H9 (cell line): ENCODE measurements around the gene ULK3. TPM values are rescaled to one million over a fixed set of nuclear protein-coding genes. Genes with fewer than 3 reads are reported as not detected.
A peak's percentile ranks its signal among the peaks of the same experiment; 100 is the strongest.

Source experiments
- DNase-seq: peaks from one replicate; pipeline ENCODE4 v3.0.0-alpha.2; 2017
- H2AFZ ChIP-seq: one replicate; pipeline ENCODE4 v1.6.1; 2013; ENCODE audit warnings: mild to moderate bottlenecking, low read length, control low read depth, moderate library complexity
- H2AK5ac ChIP-seq: 2 replicates; pipeline ENCODE4 v1.6.1; 2013; ENCODE audit warnings: low read length, control low read depth, mixed read lengths; ENCODE audit not compliant: insufficient read length
- H2BK120ac ChIP-seq: one replicate; pipeline ENCODE4 v1.6.1; 2013; ENCODE audit warnings: low read depth, mild to moderate bottlenecking, low read length, control low read depth, inconsistent platforms; ENCODE audit not compliant: poor library complexity, severe bottlenecking
- H2BK12ac ChIP-seq: 2 replicates; pipeline ENCODE4 v1.6.1; 2013; ENCODE audit warnings: low read length, control low read depth, mixed read lengths, low read depth; ENCODE audit not compliant: insufficient read length
- H2BK15ac ChIP-seq: 2 replicates; pipeline ENCODE4 v1.6.1; 2013; ENCODE audit warnings: low read depth, low read length, control low read depth
- H2BK20ac ChIP-seq: one replicate; pipeline ENCODE4 v1.6.1; 2013; ENCODE audit warnings: low read depth, mild to moderate bottlenecking, low read length, control low read depth, inconsistent platforms; ENCODE audit not compliant: poor library complexity, severe bottlenecking
- H2BK5ac ChIP-seq: 2 replicates; pipeline ENCODE4 v1.6.1; 2013; ENCODE audit warnings: low read length, control low read depth, mixed read lengths; ENCODE audit not compliant: insufficient read length
- H3K14ac ChIP-seq: 2 replicates; pipeline ENCODE4 v1.6.1; 2013; ENCODE audit warnings: low read length, control low read depth; ENCODE audit not compliant: insufficient read depth
- H3K18ac ChIP-seq: 2 replicates; pipeline ENCODE4 v1.6.1; 2013; ENCODE audit warnings: low read depth, mild to moderate bottlenecking, mixed read lengths, low read length, control low read depth; ENCODE audit not compliant: insufficient read length
- H3K23ac ChIP-seq: 2 replicates; pipeline ENCODE4 v1.6.1; 2013; ENCODE audit warnings: low read length, control low read depth, mixed read lengths, low read depth; ENCODE audit not compliant: insufficient read length
- H3K23me2 ChIP-seq: 2 replicates; pipeline ENCODE4 v1.6.1; 2013; ENCODE audit warnings: low read depth, mild to moderate bottlenecking, mixed read lengths, low read length, control low read depth; ENCODE audit not compliant: insufficient read length, poor library complexity, severe bottlenecking
- H3K27ac ChIP-seq: 2 replicates; pipeline ENCODE4 v1.5.1; 2013; ENCODE audit warnings: low read length, control low read depth, mixed read lengths, low read depth; ENCODE audit not compliant: insufficient read length
- H3K27me3 ChIP-seq: 2 replicates; pipeline ENCODE4 v1.6.1; 2013; ENCODE audit warnings: low read length, control low read depth, inconsistent platforms; ENCODE audit not compliant: insufficient read depth
- H3K4ac ChIP-seq: 2 replicates; pipeline ENCODE4 v1.6.1; 2013; ENCODE audit warnings: low read depth, mild to moderate bottlenecking, control low read depth, inconsistent platforms, low read length, moderate library complexity
- H3K4me1 ChIP-seq: 2 replicates; pipeline ENCODE4 v1.6.1; 2013; ENCODE audit warnings: low read length, control low read depth, inconsistent platforms; ENCODE audit not compliant: insufficient read depth
- H3K4me2 ChIP-seq: 2 replicates; pipeline ENCODE4 v1.6.1; 2013; ENCODE audit warnings: low read length, control low read depth, mixed read lengths; ENCODE audit not compliant: insufficient read length, insufficient read depth
- H3K56ac ChIP-seq: 2 replicates; pipeline ENCODE4 v1.6.1; 2013; ENCODE audit warnings: low read depth, mild to moderate bottlenecking, mixed read lengths, low read length, control low read depth; ENCODE audit not compliant: insufficient read length
- H3K79me1 ChIP-seq: 2 replicates; pipeline ENCODE4 v1.6.1; 2013; ENCODE audit warnings: low read depth, mild to moderate bottlenecking, moderate library complexity, low read length, control low read depth, inconsistent platforms; ENCODE audit not compliant: insufficient read depth, poor library complexity, severe bottlenecking
- H3K79me2 ChIP-seq: 2 replicates; pipeline ENCODE4 v1.6.1; 2013; ENCODE audit warnings: low read length, control low read depth, inconsistent platforms; ENCODE audit not compliant: insufficient read depth
- H3K9ac ChIP-seq: 2 replicates; pipeline ENCODE4 v1.6.1; 2013; ENCODE audit warnings: low read length, control low read depth, mixed read lengths; ENCODE audit not compliant: insufficient read length; ENCODE audit errors: extremely low read depth
- H3K9me3 ChIP-seq: one replicate; pipeline ENCODE4 v1.6.1; 2013; ENCODE audit warnings: low read depth, low read length, inconsistent platforms; ENCODE audit not compliant: control insufficient read depth
- H3T11ph ChIP-seq: one replicate; pipeline ENCODE4 v1.6.1; 2013; ENCODE audit warnings: mild to moderate bottlenecking, low read length, control low read depth, inconsistent platforms
- H4K20me1 ChIP-seq: one replicate; pipeline ENCODE4 v1.6.1; 2013; ENCODE audit not compliant: control insufficient read depth, insufficient read length, insufficient read depth
- H4K5ac ChIP-seq: 2 replicates; pipeline ENCODE4 v1.6.1; 2013; ENCODE audit warnings: low read depth, mild to moderate bottlenecking, mixed read lengths, low read length, control low read depth; ENCODE audit not compliant: insufficient read length
- H4K8ac ChIP-seq: replicated peaks from 2 replicates; pipeline ENCODE4 v1.6.1; 2013; ENCODE audit warnings: low read length, control low read depth, mixed read lengths, low read depth; ENCODE audit not compliant: insufficient read length
- H4K91ac ChIP-seq: 2 replicates; pipeline ENCODE4 v1.6.1; 2013; ENCODE audit warnings: low read depth, mild to moderate bottlenecking, moderate library complexity, mixed read lengths, low read length, control low read depth; ENCODE audit not compliant: insufficient read length
- H3K27ac Mint-ChIP-seq, 3 experiments: 2 replicates in 2 of 3; 3 replicates in 1 of 3; pipeline ENCODE4 v1.8.0; 2020 to 2021; ENCODE audit warnings: mixed read lengths in 3 of 3, mild to moderate bottlenecking in 1 of 3, moderate library complexity in 1 of 3
- H3K27me3 Mint-ChIP-seq: 2 replicates; pipeline ENCODE4 v1.8.0; 2021; ENCODE audit warnings: low read depth, mild to moderate bottlenecking, moderate library complexity, mixed read lengths
- H3K36me3 Mint-ChIP-seq, 3 experiments: 2 replicates in 2 of 3; 3 replicates in 1 of 3; pipeline ENCODE4 v1.8.0; 2020 to 2021; ENCODE audit warnings: low read depth in 3 of 3, mixed read lengths in 3 of 3; ENCODE audit not compliant: insufficient read depth in 1 of 3
- H3K4me1 Mint-ChIP-seq, 2 experiments: 2 replicates each; pipeline ENCODE4 v1.8.0; 2020; ENCODE audit warnings: mixed read lengths in 2 of 2
- H3K4me3 Mint-ChIP-seq, 2 experiments: 2 replicates in 1 of 2; 3 replicates in 1 of 2; pipeline ENCODE4 v1.8.0; 2020 to 2021; ENCODE audit warnings: mild to moderate bottlenecking in 2 of 2, mixed read lengths in 2 of 2, moderate library complexity in 1 of 2
- H3K9me3 Mint-ChIP-seq, 2 experiments: 2 replicates in 1 of 2; 3 replicates in 1 of 2; pipeline ENCODE4 v1.8.0; 2020; ENCODE audit warnings: mild to moderate bottlenecking in 2 of 2, mixed read lengths in 2 of 2, moderate library complexity in 1 of 2
- WGBS: extraction: QIAGEN DNeasy Blood & Tissue Kit; methylation state at CpG from one replicate; pipeline ENCODE4 v1.1.7; 2013; ENCODE audit warnings: missing lambda C conversion rate, low lambda C conversion rate, mixed read lengths; ENCODE audit not compliant: insufficient read length; ENCODE audit errors: extremely low coverage; 5-methylcytosine and 5-hydroxymethylcytosine counted together
- total RNA-seq: library from RNA; stranded (reverse); gene quantifications from 2 replicates; pipeline ENCODE4 v1.2.1, GENCODE V29; 2021
- TF ChIP-seq, protein P1 (sequence below): fragments of 200-600 bp; sonication (generic); conservative IDR thresholded peaks from 3 replicates; pipeline ENCODE4 v1.8.0; 2021; ENCODE audit warnings: antibody characterized with exemption, mild to moderate bottlenecking

Gene ULK3
- total RNA-seq, 1 experiment from 2014 or later = 34.0 TPM

DNA sequence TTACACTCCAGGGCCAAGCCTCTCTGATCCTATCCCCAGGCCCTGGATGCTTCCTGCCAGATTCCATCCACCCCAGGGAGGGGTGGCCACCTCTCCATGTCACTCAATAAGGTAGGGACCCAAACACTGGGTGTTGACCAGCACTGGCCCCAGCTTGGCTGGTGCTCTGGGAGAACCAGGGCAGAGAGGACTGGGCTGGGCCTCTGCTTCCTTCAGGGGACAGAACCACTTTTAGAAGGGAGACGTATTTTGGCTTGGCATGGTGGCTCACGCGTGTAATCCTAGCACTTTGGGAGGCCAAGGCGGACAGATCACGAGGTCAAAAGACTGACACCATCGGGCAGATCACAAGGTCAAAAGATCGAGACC, 21.2 kb downstream of the ULK3 start:
- Histone ChIP-seq H4K8ac (no peak overlapping the region), H3K56ac (no peak overlapping the region), H3K4ac (no peak overlapping the region), H3K4me2 (no peak overlapping the region), H3K23me2 (no peaks in the 10 kb centered on the region), H3K27me3 (peaks cover 5% of the 10 kb centered on the region; the same call in 1 of the 2 replicates), H2BK12ac (no peak overlapping the region), H4K20me1 (no peaks in the 10 kb centered on the region), H3K18ac (no peak overlapping the region), H4K91ac (no peak overlapping the region), H2BK5ac (no peak overlapping the region), H2AFZ (no peak overlapping the region), H3K9me3 (no peaks in the 10 kb centered on the region), H3K4me1 (no peaks in the 10 kb centered on the region), H3K14ac (no peak overlapping the region), H2BK15ac (no peak overlapping the region), H3K23ac (no peak overlapping the region), H2AK5ac (no peak overlapping the region), H3K27ac (no peak overlapping the region), H3T11ph (no peak overlapping the region), H2BK20ac (no peak overlapping the region), H2BK120ac (no peak overlapping the region), H3K79me2 (no peaks in the 10 kb centered on the region), H4K5ac (no peak overlapping the region), H3K79me1 (no peaks in the 10 kb centered on the region), H3K9ac (no peak overlapping the region)
- TF ChIP-seq, protein P1, sequence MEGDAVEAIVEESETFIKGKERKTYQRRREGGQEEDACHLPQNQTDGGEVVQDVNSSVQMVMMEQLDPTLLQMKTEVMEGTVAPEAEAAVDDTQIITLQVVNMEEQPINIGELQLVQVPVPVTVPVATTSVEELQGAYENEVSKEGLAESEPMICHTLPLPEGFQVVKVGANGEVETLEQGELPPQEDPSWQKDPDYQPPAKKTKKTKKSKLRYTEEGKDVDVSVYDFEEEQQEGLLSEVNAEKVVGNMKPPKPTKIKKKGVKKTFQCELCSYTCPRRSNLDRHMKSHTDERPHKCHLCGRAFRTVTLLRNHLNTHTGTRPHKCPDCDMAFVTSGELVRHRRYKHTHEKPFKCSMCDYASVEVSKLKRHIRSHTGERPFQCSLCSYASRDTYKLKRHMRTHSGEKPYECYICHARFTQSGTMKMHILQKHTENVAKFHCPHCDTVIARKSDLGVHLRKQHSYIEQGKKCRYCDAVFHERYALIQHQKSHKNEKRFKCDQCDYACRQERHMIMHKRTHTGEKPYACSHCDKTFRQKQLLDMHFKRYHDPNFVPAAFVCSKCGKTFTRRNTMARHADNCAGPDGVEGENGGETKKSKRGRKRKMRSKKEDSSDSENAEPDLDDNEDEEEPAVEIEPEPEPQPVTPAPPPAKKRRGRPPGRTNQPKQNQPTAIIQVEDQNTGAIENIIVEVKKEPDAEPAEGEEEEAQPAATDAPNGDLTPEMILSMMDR = no peak
- WGBS = no CpG with 5 or more reads among the region's 7 CpGs
- Mint-ChIP-seq H3K4me1 (peaks cover 15 to 50% of the 10 kb centered on the region in 2 experiments), H3K9me3 (no peaks in the 10 kb centered on the region; a peak in 1 of 5 replicates), H3K36me3 (no peaks in the 10 kb centered on the region), H3K27me3 (peaks cover 44% of the 10 kb centered on the region), H3K4me3 (no peak overlapping the region), H3K27ac (peak overlapping the region in 1 of 3 experiments; percentile 77; a peak in 2 of 7 replicates)
- DNase-seq = no peak
